Ishikawa (cell line): ENCODE data around the gene HAUS6.

Experiments
- CEBPB ChIP-seq: IDR thresholded peaks from 2 replicates; pipeline ENCODE4 v1.6.1; 2012
- CREB1 ChIP-seq: IDR thresholded peaks from 2 replicates; pipeline ENCODE4 v1.6.1; 2012; ENCODE audit warnings: low read depth
- EGR1 ChIP-seq: IDR thresholded peaks from 2 replicates; pipeline ENCODE4 v1.6.1; 2012
- EP300 ChIP-seq: IDR thresholded peaks from 2 replicates; pipeline ENCODE4 v1.6.1; 2012; ENCODE audit warnings: borderline replicate concordance
- FOXM1 ChIP-seq: IDR thresholded peaks from 2 replicates; pipeline ENCODE4 v1.6.1; 2012; ENCODE audit warnings: low read depth, borderline replicate concordance
- MAX ChIP-seq: IDR thresholded peaks from 2 replicates; pipeline ENCODE4 v1.6.1; 2012
- NFIC ChIP-seq: IDR thresholded peaks from 2 replicates; pipeline ENCODE4 v1.6.1; 2012
- RAD21 ChIP-seq: IDR thresholded peaks from 2 replicates; pipeline ENCODE4 v1.6.1; 2012; ENCODE audit warnings: low read depth
- REST ChIP-seq: IDR thresholded peaks from 2 replicates; pipeline ENCODE4 v1.6.1; 2012; ENCODE audit warnings: low read depth, mild to moderate bottlenecking
- TAF1 ChIP-seq: IDR thresholded peaks from 2 replicates; pipeline ENCODE4 v1.6.1; 2012; ENCODE audit warnings: low read depth, mild to moderate bottlenecking
- TCF12 ChIP-seq: IDR thresholded peaks from 2 replicates; pipeline ENCODE4 v1.6.1; 2012; ENCODE audit warnings: low read depth
- TEAD4 ChIP-seq: IDR thresholded peaks from 2 replicates; pipeline ENCODE4 v1.6.1; 2012
- USF1 ChIP-seq: IDR thresholded peaks from 2 replicates; pipeline ENCODE4 v1.6.1; 2012
- YY1 ChIP-seq: IDR thresholded peaks from 2 replicates; pipeline ENCODE4 v1.6.1; 2012; ENCODE audit warnings: low read depth
- ZBTB7A ChIP-seq: IDR thresholded peaks from 2 replicates; pipeline ENCODE4 v1.6.1; 2012; ENCODE audit warnings: low read depth

HAUS6 gene

GRCh38 chr9:19138084-19138483 lies 35.4 kb upstream of the HAUS6 start:
- TF ChIP-seq NFIC (no peak), FOXM1 (no peak), TCF12 (no peak), RAD21 (no peak), TEAD4 (no peak)

GRCh38 chr9:19137282-19137681 lies 34.6 kb upstream of the HAUS6 start:
- no peak for TF ChIP-seq EGR1
- TF ChIP-seq TEAD4: no peak
- TF ChIP-seq CEBPB: no peak

GRCh38 chr9:19136129-19136528 lies 33.4 kb upstream of the HAUS6 start:
- no peak for TF ChIP-seq FOXM1
- TF ChIP-seq ZBTB7A: no peak
- TF ChIP-seq CEBPB: no peak
- TF ChIP-seq YY1: no peak
- TF ChIP-seq RAD21: no peak

- TF ChIP-seq EGR1: no peak
- TF ChIP-seq CEBPB: no peak
Measured at GRCh38 chr9:19133549-19134345, 31.0 kb upstream of the HAUS6 start.

GRCh38 chr9:19130436-19130835 lies 27.7 kb upstream of the HAUS6 start:
- no peak for TF ChIP-seq NFIC
- TF ChIP-seq EP300: no peak
- TF ChIP-seq ZBTB7A: no peak

GRCh38 chr9:19127871-19128500 lies 25.3 kb upstream of the HAUS6 start:
- TF ChIP-seq NFIC (no peak), MAX (no peak), CEBPB (no peak), TAF1 (no peak), TEAD4 (no peak), TCF12 (no peak), EP300 (no peak), CREB1 (no peak)

GRCh38 chr9:19124430-19124793 lies 21.7 kb upstream of the HAUS6 start:
- TF ChIP-seq ZBTB7A (no peak), MAX (no peak), TEAD4 (no peak), CREB1 (no peak), TAF1 (no peak), REST (no peak), RAD21 (no peak), USF1 (no peak), TCF12 (no peak), YY1 (no peak)

- TF ChIP-seq REST: no peak
- TF ChIP-seq MAX: no peak
- TF ChIP-seq FOXM1: no peak
- TF ChIP-seq NFIC: no peak
- no peak for TF ChIP-seq CEBPB
- no peak for TF ChIP-seq RAD21
- no peak for TF ChIP-seq EP300
- TF ChIP-seq TCF12: no peak
- TF ChIP-seq EGR1: no peak
- TF ChIP-seq TAF1: no peak
- TF ChIP-seq CREB1: no peak
- no peak for TF ChIP-seq TEAD4
- no peak for TF ChIP-seq USF1
- TF ChIP-seq ZBTB7A: no peak
- TF ChIP-seq YY1: no peak
Measured at GRCh38 chr9:19122490-19123042, 19.9 kb upstream of the HAUS6 start.
